Measurements from ENCODE around the gene CIP2A. TPM values are rescaled to one million over a fixed set of nuclear protein-coding genes. Genes with fewer than 3 reads are reported as not detected.

CIP2A gene
- total and polyA plus RNA-seq, 9 donors = 1.7 to 6.3 (median 4.3) TPM

DNA sequence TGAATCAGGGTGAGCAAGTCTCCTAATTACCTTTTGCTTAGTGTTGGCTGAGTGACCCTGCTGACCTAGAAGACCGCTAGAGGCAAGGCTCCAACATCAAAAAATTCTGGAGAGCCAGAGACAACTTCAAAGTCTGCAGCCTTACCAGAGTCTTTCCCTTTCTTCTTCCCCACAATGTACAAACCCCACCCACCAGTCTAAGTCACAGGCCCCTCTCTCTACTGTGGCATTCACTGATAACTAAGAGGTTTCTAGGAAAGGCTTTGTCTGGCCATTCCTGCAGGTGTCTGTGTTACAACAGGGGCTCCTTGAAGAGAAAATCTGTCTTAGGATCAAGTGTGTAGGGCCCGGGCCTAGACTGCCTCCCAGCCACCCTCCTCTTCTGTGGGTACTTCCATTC is 79.4 kb downstream of the CIP2A start:
- WGBS, 3 donors = 80 to 88% (median 88%) methylated on average over 2 of the region's 2 CpGs
- H3K27ac ChIP-seq = no peak overlapping the region

DNA sequence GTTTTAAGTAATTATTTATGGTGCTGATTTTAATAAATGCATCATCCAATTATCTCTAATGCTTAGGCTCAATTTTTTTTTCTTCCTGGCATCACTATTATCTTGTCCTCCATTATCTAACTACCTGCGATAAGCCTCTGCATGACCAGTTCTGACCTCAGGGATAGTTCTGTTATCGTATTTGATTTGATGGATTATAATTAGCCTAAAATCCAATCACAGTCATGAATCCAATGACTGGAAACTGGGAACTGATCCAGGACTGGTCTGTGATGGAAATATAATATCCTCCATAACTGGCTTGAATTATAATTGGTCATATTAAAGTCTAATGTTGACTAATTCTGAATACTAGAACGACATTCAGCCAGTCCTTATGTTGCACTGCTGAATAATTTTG is 80.0 kb downstream of the CIP2A start:
- intact Hi-C loops (cut with DNase I) = no loop called here
- TF ChIP-seq, protein P1, sequence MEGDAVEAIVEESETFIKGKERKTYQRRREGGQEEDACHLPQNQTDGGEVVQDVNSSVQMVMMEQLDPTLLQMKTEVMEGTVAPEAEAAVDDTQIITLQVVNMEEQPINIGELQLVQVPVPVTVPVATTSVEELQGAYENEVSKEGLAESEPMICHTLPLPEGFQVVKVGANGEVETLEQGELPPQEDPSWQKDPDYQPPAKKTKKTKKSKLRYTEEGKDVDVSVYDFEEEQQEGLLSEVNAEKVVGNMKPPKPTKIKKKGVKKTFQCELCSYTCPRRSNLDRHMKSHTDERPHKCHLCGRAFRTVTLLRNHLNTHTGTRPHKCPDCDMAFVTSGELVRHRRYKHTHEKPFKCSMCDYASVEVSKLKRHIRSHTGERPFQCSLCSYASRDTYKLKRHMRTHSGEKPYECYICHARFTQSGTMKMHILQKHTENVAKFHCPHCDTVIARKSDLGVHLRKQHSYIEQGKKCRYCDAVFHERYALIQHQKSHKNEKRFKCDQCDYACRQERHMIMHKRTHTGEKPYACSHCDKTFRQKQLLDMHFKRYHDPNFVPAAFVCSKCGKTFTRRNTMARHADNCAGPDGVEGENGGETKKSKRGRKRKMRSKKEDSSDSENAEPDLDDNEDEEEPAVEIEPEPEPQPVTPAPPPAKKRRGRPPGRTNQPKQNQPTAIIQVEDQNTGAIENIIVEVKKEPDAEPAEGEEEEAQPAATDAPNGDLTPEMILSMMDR (IDR thresholded peaks at IDR 0.05) = no peak
- TF ChIP-seq POLR2A (IDR thresholded peaks at IDR 0.05) (no peak), EP300 (IDR thresholded peaks at IDR 0.05) (no peak)

More for the DNA sequence above, 79.4 kb downstream of the CIP2A start:
- DNase-seq = no peak
- intact Hi-C loops (cut with DNase I) = no loop called here
- H3K4me1 ChIP-seq (ENCODE audit: insufficient read depth) = no peaks in the 10 kb centered on the region
- H3K9me3 ChIP-seq = no peaks in the 10 kb centered on the region
- TF ChIP-seq POLR2A (IDR thresholded peaks at IDR 0.05) (no peak), EP300 (IDR thresholded peaks at IDR 0.05) (no peak)
- TF ChIP-seq, protein P1 (IDR thresholded peaks at IDR 0.05) = no peak
- H3K36me3 ChIP-seq = no peaks in the 10 kb centered on the region
- H3K4me3 ChIP-seq = no peak overlapping the region
- H3K27me3 ChIP-seq = no peaks in the 10 kb centered on the region

DNA sequence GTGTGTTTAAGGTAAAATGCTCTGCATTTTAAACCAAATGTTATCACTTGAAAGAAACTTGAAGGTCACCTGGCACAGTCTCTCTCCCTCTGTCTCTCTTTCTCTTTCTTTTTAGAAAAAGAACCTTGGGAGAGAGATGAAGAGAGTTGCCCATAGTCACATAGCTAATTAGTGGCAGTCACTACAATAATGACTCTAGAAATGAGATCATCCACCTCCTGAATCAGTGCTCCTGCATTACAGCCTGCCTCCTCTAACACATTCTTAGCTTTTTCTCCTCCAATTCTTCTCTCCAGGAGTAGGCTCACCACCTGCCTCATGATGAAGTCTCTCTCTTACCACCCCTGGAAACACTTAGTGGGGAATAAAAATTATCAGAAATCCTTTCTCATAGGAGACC is 81.3 kb downstream of the CIP2A start:
- no peaks in the 10 kb centered on the region for H3K36me3 ChIP-seq
- H3K27me3 ChIP-seq = no peaks in the 10 kb centered on the region
- TF ChIP-seq EP300 (IDR thresholded peaks at IDR 0.05) (no peak), POLR2A (IDR thresholded peaks at IDR 0.05) (no peak)
- TF ChIP-seq, protein P1 (IDR thresholded peaks at IDR 0.05) = no peak
- no peak for DNase-seq
- H3K4me3 ChIP-seq = no peak overlapping the region
- no peaks in the 10 kb centered on the region for H3K9me3 ChIP-seq
- no peak overlapping the region for H3K27ac ChIP-seq
- intact Hi-C loops (cut with DNase I) = no loop called here
- no peaks in the 10 kb centered on the region for H3K4me1 ChIP-seq (ENCODE audit: insufficient read depth)

More for the DNA sequence above, 80.0 kb downstream of the CIP2A start:
- Histone ChIP-seq H3K4me3 (no peak overlapping the region), H3K9me3 (no peaks in the 10 kb centered on the region), H3K27me3 (no peaks in the 10 kb centered on the region), H3K27ac (no peak overlapping the region), H3K36me3 (no peaks in the 10 kb centered on the region), H3K4me1 (ENCODE audit: insufficient read depth) (no peaks in the 10 kb centered on the region)
- no peak for DNase-seq
- WGBS, 3 donors = 77 to 84% (median 80%) methylated on average over 3 of the region's 3 CpGs

DNA sequence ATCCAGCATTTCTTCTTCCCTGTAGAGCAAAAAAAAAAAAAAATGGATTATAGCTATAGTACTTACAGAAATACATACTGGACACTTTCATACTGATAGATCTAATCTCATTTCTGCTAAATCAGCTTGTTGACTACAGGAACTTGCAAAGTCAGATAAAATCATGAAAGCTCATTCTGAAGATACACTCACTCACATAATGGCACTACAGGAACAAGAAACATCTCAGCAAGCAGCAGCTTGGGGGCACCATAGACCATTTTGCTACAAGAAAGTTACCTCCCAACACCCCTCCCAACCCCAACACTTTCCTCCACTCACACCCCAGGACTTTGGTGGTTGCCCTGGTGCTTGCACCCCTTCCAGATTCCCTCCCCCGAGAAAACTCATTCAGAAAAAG is 83.4 kb downstream of the CIP2A start:
- no peak overlapping the region for H3K27ac ChIP-seq
- no peaks in the 10 kb centered on the region for H3K27me3 ChIP-seq
- DNase-seq = no peak
- H3K4me1 ChIP-seq (ENCODE audit: insufficient read depth) = no peaks in the 10 kb centered on the region
- 90 to 96% (median 94%) methylated on average over 1 of the region's 1 CpG for WGBS, 3 donors
- no peak overlapping the region for H3K4me3 ChIP-seq
- TF ChIP-seq POLR2A (IDR thresholded peaks at IDR 0.05) = no peak
- TF ChIP-seq, protein P1 (IDR thresholded peaks at IDR 0.05) = no peak
- TF ChIP-seq EP300 (IDR thresholded peaks at IDR 0.05) = no peak
- H3K9me3 ChIP-seq = no peaks in the 10 kb centered on the region
- intact Hi-C loops (cut with DNase I) = no loop called here
- H3K36me3 ChIP-seq = no peaks in the 10 kb centered on the region

DNA sequence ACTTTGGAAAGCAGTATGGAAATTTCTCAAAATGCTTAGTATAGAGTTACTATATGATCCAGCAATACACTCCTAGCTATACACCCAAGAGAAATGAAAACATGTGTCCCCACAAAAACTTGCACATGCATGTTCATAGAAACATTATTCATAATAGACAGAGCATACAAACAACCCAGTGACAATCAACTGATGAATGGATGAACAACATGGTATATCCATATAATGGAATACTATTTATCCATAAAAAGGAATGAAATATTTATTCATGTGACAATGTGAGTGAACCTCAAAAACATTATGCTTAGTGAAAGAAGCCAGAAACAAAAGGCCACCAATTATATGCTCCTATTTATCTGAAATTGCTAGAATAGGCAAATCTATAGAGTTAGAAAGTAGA is 85.5 kb downstream of the CIP2A start:
- Histone ChIP-seq H3K36me3 (no peaks in the 10 kb centered on the region), H3K27me3 (no peaks in the 10 kb centered on the region), H3K4me1 (ENCODE audit: insufficient read depth) (no peaks in the 10 kb centered on the region), H3K27ac (no peak overlapping the region), H3K9me3 (no peaks in the 10 kb centered on the region), H3K4me3 (no peak overlapping the region)
- intact Hi-C loops (cut with DNase I) = no loop called here
- DNase-seq = no peak
- TF ChIP-seq EP300 (IDR thresholded peaks at IDR 0.05) = no peak
- TF ChIP-seq, protein P1 (IDR thresholded peaks at IDR 0.05) = no peak
- TF ChIP-seq POLR2A (IDR thresholded peaks at IDR 0.05) = no peak
